Hematopoietic multipotent progenitor cell treated with erythropoietin and hydrocortisone succinate and interleukin-3 and kit ligand, for 4 days (in vitro differentiated cells): ENCODE data around the gene LITAF.
"Not testable (repeated sequence)": the region's sequence is repeated elsewhere in the genome, so short reads cannot be mapped to it uniquely, and the experiment has no call there.

ENCODE experiments used
- DNase-seq: peaks from one replicate; pipeline ENCODE4 v3.0.0-alpha.2; 2015

Gene LITAF

DNA sequence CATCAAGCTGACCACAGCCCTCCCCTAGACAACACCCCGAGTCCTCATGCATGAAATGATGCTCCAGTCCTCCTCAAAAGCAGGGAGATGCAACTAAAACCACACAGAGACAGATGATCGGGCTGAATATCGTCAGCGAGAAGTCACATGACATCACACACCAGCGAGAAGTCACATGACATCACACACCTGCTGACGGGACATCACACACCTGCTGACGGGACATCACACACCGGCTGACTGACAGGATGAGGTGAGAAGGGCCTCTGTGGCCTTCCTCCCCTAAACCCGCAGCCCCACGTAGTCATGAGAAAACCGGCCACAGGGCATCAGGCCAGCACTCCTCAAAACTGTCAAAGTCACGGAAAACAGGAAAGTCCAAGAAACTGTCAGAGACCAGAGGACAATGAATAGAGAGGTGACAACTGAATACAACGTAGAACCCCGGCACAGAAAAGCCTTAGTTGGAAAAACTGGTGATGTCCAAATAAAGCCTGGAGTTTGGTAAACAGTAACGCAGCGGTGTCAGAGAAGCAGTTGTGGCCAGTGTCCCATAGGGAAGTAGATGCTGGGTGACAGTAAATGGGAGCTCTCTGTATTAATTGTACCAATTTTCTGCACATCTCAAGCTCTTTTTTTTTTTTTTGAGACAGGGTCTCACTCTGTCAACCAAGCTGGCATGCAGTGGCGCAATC lies 14.3 kb downstream of the LITAF start:
- no peak for DNase-seq

GRCh38 chr16:11571549-11571948 lies 15.2 kb downstream of the LITAF start:
- DNase-seq = no peak

DNA sequence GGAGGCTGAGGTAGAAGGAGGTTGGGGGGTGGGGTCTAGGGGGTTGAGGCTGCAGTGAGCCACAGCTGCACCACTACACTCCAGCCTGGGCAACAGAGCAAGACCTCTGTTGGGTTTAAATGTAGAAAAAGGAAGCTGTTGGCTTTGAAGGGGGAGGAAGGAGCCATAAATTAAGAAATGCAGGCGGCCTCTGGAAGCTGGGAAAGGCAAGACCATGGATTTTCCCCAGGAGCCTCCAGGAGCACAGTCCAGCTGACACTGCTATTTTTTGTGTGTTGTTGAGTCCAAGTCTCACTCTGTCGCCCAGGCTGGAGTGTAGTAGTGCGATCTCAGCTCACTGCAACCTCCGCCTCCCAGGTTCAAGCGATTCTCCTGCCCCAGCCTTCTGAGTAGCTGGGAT lies 15.9 kb downstream of the LITAF start:
- DNase-seq = no peak

GRCh38 chr16:11570258-11570657 lies 16.5 kb downstream of the LITAF start:
- DNase-seq = no peak

- no peak for DNase-seq
Measured at GRCh38 chr16:11566398-11566797, 20.3 kb downstream of the LITAF start.

DNA sequence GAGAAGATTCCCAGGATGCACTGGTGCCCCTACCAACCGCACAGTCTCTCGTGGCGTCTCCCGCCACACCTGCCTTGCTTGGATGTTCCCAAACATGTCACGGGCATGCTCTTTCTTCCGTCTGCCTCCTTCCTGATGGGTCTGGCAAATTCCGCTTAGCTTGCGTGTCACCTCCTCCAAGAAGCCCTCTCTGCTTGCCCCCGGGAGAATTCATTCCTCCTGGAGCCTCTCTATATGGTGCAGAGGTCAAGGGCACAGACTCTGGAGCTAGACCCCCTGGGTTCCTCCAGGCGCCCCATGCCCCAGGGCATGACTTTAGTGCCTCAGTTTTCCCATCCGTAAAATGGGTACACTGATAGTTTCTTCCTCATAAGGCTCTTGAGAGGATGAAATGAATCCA lies 21.1 kb downstream of the LITAF start:
- no peak for DNase-seq

DNA sequence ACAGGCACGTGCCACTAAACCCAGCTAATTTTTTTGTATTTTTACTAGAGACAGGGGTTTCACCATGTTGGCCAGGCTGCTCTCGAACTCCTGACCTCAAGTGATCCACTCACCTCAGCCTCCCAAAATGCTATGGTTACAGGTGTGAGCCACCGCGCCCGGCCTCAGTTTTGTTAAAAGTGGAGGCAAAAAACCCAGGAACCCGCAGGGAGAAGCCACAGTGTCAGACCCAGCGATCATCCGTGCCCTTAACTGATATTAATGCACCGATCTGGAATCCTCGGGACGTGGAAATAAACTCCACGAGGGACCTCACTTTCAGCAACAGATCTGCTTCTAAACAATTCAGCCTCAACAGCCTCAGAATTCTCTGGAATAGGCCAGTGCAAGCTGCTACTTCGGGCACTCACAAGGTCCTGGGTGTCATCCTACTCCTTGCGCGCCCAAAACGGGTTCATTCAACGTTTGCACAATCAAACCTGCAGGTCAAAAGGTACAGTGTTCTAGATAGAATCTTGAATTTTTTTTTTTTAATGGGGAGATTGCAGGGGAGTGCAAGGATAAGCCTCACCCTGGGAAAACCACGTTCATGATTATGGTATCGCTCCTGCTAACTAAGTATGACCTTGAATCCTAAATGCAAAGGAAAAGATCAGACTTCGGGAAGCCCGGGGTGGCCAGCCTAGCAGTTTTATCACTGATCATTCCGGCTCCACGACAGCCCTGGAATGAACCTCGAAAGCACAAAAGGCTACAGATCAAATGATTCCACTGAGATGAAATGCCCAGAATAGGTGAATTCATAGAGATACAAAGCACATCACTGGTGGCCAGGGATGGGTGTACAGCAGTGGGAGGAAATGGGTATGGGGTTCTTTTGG lies 22.4 kb downstream of the LITAF start:
- DNase-seq = no peak

GRCh38 chr16:11563493-11564040 lies 23.2 kb downstream of the LITAF start:
- DNase-seq = no peak

GRCh38 chr16:11562941-11563340 lies 23.8 kb downstream of the LITAF start:
- no peak for DNase-seq

- no peak for DNase-seq
Measured at GRCh38 chr16:11562411-11562810, 24.3 kb downstream of the LITAF start.

GRCh38 chr16:11561856-11562255 lies 24.9 kb downstream of the LITAF start:
- DNase-seq = no peak

DNA sequence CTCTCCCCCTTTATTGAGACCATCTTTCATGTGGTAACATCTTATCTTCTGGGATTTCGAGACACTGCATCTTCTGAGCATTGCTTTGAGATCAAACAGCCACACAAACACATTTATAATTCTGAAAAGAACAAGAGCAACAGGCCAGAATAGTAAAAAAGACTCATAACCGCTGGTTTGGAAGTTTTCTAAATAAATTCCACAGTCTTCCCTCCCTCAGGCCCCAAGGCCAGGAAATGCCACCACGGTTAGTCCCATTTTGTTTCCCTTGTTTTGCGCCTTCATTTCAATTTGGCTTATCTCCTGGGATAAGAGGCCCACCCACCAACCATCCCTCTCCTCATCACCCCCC lies 25.3 kb downstream of the LITAF start:
- DNase-seq = no peak

GRCh38 chr16:11560701-11561453 lies 25.8 kb downstream of the LITAF start:
- DNase-seq = no peak

DNA sequence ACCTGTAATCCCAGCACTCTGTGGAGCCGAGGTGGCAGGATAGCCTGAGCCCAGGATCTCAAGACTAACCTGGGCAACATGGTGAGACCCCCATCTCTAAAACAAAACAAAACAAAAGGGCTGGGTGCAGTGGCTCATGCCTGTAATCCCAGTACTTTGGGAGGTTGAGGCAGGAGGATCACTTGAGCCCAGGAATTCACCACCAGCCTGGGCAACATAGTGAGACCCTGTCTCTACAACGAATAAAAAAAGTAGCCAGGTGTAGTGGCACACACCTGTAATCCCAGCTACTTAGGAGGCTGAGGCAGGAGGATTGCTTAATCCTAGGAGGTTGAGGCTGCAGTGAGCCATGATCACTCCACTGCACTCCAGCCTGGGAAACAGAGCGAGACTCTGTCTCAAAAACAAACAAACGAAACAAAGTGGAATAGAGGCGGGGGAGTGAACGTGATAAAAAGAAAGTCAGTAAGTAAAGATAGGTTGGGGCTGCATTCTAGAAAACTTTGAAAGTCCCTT lies 28.4 kb downstream of the LITAF start:
- not testable (repeated sequence) for DNase-seq

- no peak for DNase-seq
Measured at GRCh38 chr16:11557801-11558200, 28.9 kb downstream of the LITAF start.

GRCh38 chr16:11556945-11557720 lies 29.6 kb downstream of the LITAF start:
- peak; percentile 46 for DNase-seq

DNA sequence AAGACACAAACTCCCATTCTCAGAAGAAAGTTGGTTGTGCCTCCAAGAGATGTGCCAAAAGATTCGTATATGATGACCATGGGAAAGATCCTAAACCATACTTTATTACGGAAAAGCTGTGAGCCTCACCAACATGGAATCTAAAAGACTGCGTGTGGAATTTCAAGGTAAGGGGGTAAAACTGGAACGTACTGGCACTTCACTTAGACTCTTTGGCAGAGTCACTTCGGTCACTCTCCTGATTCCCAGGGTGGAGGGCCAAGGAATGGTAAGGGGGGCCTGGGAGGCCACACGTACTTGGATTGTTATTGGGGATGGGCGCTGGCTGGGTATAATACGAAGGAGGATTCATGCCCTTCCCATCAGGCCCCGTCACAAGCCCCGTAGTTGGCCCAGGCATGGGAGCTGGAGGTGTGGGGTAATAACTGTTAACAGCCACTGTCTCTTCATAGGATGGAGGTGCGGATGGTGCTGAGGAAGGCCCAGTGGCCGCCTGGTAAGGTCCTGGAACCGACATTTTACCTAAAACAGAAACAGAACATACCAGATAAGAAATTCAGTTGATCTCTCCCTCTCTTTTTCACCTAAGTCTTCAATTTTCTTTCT lies 30.4 kb downstream of the LITAF start:
- DNase-seq = no peak

GRCh38 chr16:11554053-11554452 lies 32.7 kb downstream of the LITAF start:
- no peak for DNase-seq

- no peak for DNase-seq
Measured at GRCh38 chr16:11553371-11553770, 33.3 kb downstream of the LITAF start.

DNA sequence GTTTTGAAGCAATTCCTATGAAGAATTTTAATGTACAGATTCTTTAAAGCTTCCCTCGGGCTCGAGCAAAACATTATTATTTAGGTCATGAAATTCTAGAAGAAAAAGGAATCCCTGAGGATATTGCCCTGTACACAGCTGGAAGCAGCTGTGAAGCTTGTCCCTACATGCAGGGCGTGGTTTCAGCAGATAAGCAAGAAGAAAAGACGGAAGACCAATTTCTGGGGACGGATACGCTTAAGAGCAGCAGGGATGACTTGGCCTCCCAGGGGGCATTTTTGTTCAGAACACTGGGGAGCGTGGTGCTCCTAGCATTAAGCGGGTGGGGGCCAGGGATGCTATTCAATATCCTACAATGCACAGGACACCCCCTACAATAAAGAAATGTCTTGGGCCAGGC lies 34.3 kb downstream of the LITAF start:
- DNase-seq = no peak

- DNase-seq = peak; percentile 22
Measured at GRCh38 chr16:11551842-11552241, 34.9 kb downstream of the LITAF start.
